Adrenal gland (tissue), 19 donors: ENCODE results near the gene GABRE. TPM values are rescaled to one million over a fixed set of nuclear protein-coding genes. Genes with fewer than 3 reads are reported as not detected.
A peak's percentile ranks its signal among the peaks of the same experiment; 100 is the strongest.

Source experiments
- DNase-seq, 7 donors: peaks; one replicate each; pipeline ENCODE4 v3.0.0-alpha.2; 2019 to 2020
- H3K27ac ChIP-seq, 5 donors: fragments of 200-600 bp; sonication (generic) in 4 of 5; 1 replicate in 3 of 5; 2 replicates in 2 of 5; pipeline versions ENCODE4 v1.5.1 to v1.8.0; 2016 to 2020; ENCODE audit warnings: mild to moderate bottlenecking in 1 of 5
- H3K27me3 ChIP-seq: fragments of 200-600 bp; 2 replicates; pipeline ENCODE4 v1.8.0; 2021
- H3K36me3 ChIP-seq, 2 donors: fragments of 200-600 bp; replicated peaks in 1 of 2; 1 replicate in 1 of 2; 2 replicates in 1 of 2; pipeline versions ENCODE4 v1.5.1 to v1.8.0; 2018 to 2022
- H3K4me1 ChIP-seq, 2 donors: fragments of 200-600 bp; replicated peaks in 1 of 2; 1 replicate in 1 of 2; 2 replicates in 1 of 2; pipeline versions ENCODE4 v1.5.1 to v1.8.0; 2018 to 2021
- H3K4me3 ChIP-seq, 4 donors: fragments of 200-600 bp; sonication (generic) in 3 of 4; one replicate each; pipeline ENCODE4 v1.5.1; 2016 to 2018
- H3K9me3 ChIP-seq, 3 donors: fragments of 200-600 bp; sonication (generic) in 1 of 3; replicated peaks in 1 of 3; 1 replicate in 2 of 3; 2 replicates in 1 of 3; pipeline versions ENCODE4 v1.5.1 to v1.8.0; 2016 to 2021
- POLR2A ChIP-seq, 2 donors: fragments of 450-650 bp; IDR thresholded peaks; one replicate each; pipeline ENCODE4 v1.6.1; 2017; ENCODE audit warnings: antibody characterized with exemption in 2 of 2, mild to moderate bottlenecking in 2 of 2, moderate library complexity in 1 of 2
- WGBS, 4 donors: extraction: QIAGEN DNeasy Blood & Tissue Kit in 2 of 4; methylation state at CpG; one replicate each; pipeline versions ENCODE4 v1.1.5 to v1.1.7; 2013 to 2017; 5-methylcytosine and 5-hydroxymethylcytosine counted together
- intact Hi-C, 2 donors: fragments of 100-400 bp; cut with DNase I; formaldehyde crosslinking; loops; one replicate each; pipeline versions ENCODE4 v1.14.1 to v1.15.0; 2022 to 2023
- long read RNA-seq, 10 donors: library from polyadenylated mRNA in 3 of 10; unstranded in 2 of 10; stranded (forward) in 1 of 10; transcript quantifications; one replicate each; pipeline ENCODE4 v2.0.0 and lab custom pipeline, GENCODE V29; 2021 to 2026
- polyA plus RNA-seq, 3 donors: library from polyadenylated mRNA; stranded (reverse); fragments of 200-250 nt in 2 of 3; fragments of 350-450 nt in 1 of 3; fragmentation: Illumina TruSeq in 1 of 3; extraction: RNeasy Lipid Tissue Mini Kit (QIAGEN cat#74804) in 1 of 3; gene quantifications; one replicate each; pipeline ENCODE4 v1.2.3, GENCODE V29; 2013 to 2014
- total RNA-seq, 9 donors: library from RNA; depleted of rRNA in 4 of 9; stranded (reverse); fragments of >200 nt in 4 of 9; fragments of 120-200 nt in 1 of 9; fragmentation: NEBNext Ultra II Directional in 1 of 9; extraction: Animal tissue kit (Norgen Biotek cat#: 25700) in 1 of 9; gene quantifications; one replicate each; pipeline versions ENCODE4 v1.1.0 to v1.2.4, GENCODE V29; 2013 to 2023
- TF ChIP-seq, protein P1 (sequence below), 6 experiments: fragments of 450-650 bp in 4 of 6; fragments of 200-600 bp in 2 of 6; sonication (generic) in 1 of 6; IDR thresholded peaks; 1 replicate in 5 of 6; 2 replicates in 1 of 6; pipeline versions ENCODE4 v1.5.1 to v1.8.0; 2016 to 2021; ENCODE audit warnings: antibody characterized with exemption in 6 of 6, mild to moderate bottlenecking in 2 of 6, moderate library complexity in 1 of 6
- donor health status: healthy with polysubstance abuse.
- donor health status: Bipolar disorder and iron deficiency.
- donor health status: DM: yes; HTN: yes; CAD: no.
- donor health status: DM: no; HTN: no; CAD: no.
- donor health status: DM: no; HTN: no; CAD: no.
- donor health status: DM: yes; HTN: yes; CAD: no.

The GABRE gene, protein sequence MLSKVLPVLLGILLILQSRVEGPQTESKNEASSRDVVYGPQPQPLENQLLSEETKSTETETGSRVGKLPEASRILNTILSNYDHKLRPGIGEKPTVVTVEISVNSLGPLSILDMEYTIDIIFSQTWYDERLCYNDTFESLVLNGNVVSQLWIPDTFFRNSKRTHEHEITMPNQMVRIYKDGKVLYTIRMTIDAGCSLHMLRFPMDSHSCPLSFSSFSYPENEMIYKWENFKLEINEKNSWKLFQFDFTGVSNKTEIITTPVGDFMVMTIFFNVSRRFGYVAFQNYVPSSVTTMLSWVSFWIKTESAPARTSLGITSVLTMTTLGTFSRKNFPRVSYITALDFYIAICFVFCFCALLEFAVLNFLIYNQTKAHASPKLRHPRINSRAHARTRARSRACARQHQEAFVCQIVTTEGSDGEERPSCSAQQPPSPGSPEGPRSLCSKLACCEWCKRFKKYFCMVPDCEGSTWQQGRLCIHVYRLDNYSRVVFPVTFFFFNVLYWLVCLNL
- total RNA-seq (10 to 100 TPM in 2 of 9 donors, 1 to 10 TPM in 6, under 1 TPM in 1; 0.97 to 20.6 (median 4.5) TPM), polyA plus RNA-seq (10 to 100 TPM in 2 of 3 donors, under 1 TPM in 1; 0.92 to 45.1 (median 19.5) TPM)
- long read RNA-seq, donor 1, result 0 reads
- long read RNA-seq, donor 2, result 0 reads
- long read RNA-seq, donor 3, full-length matches to known transcripts, result 1 of 1 reads
- long read RNA-seq, donor 3, partial matches to known transcripts, result 0 of 1 reads
- long read RNA-seq, donor 3, other reads (novel, unspliced or antisense), result 0 of 1 reads
- long read RNA-seq, donor 4, result 0 reads
- long read RNA-seq, donor 5, result 0 reads
- long read RNA-seq, donor 6, result 0 reads
- long read RNA-seq, donor 7, full-length matches to known transcripts, result 1 of 1 reads
- long read RNA-seq, donor 7, partial matches to known transcripts, result 0 of 1 reads
- long read RNA-seq, donor 7, other reads (novel, unspliced or antisense), result 0 of 1 reads
- long read RNA-seq, donor 8, result 0 reads
- long read RNA-seq, donor 9, result 0 reads
- long read RNA-seq, donor 10, result 0 reads

DNA sequence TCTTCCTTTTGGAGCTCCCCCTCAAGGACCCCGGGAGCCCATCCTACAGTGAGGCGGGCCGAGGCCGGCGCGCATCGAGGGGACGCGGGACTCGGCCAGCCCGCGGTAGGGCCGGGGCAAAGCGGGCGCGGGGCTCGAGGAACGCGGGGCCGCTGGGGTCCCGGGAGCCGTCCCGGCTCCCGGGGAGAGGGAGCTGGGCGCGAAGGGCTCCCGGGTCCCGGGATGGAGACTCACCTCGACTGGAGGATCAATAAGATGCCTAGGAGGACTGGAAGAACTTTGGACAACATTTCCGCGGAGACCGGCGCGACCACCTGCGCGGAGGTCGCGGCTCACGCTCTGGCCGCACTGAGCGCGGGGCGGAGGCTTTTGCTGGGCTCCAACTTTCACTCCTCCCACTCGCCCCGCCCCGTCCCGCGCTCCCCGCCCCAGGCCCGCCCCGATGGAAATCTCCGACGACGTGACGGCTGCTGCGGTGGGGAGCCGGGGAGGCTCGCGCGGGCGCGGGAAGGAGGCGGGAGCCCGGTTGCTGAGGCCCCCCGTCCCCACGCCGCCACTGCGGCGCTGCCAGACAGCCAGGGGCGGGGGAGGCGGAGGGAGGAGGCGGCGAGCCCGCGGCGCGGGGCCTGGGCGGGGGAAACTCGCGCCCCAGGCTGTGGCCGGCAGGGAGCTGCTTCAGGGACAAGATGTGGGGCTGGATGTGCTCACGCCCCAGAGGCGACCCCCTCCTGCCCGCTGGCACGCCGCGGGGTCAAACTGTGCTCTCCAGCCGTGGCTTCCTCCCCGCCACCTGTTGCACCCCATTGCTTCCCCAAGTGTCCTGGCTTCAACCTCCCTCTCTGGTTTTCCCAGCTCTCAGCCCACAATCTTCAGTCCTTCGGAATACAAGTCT lies at the start of gene GABRE:
TSS of gene GABRE (minus strand) at position 341 of the 892 bp plus-strand sequence. CDS start at position 290, 51 bp downstream.
- H3K4me3 ChIP-seq, result peak within 1 kb of the TSS in 1 of 4 donors; percentile 51
- DNase-seq, result peak in 6 of 7 donors; percentile 34 to 50 (median 41)
- TF ChIP-seq, protein P1, sequence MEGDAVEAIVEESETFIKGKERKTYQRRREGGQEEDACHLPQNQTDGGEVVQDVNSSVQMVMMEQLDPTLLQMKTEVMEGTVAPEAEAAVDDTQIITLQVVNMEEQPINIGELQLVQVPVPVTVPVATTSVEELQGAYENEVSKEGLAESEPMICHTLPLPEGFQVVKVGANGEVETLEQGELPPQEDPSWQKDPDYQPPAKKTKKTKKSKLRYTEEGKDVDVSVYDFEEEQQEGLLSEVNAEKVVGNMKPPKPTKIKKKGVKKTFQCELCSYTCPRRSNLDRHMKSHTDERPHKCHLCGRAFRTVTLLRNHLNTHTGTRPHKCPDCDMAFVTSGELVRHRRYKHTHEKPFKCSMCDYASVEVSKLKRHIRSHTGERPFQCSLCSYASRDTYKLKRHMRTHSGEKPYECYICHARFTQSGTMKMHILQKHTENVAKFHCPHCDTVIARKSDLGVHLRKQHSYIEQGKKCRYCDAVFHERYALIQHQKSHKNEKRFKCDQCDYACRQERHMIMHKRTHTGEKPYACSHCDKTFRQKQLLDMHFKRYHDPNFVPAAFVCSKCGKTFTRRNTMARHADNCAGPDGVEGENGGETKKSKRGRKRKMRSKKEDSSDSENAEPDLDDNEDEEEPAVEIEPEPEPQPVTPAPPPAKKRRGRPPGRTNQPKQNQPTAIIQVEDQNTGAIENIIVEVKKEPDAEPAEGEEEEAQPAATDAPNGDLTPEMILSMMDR (IDR thresholded peaks at IDR 0.05), result no peak
- TF ChIP-seq POLR2A (IDR thresholded peaks at IDR 0.05), result peak in 1 of 2 donors; percentile 30
- intact Hi-C loops, result no loop called here
- peaks cover 5% of the 10 kb centered on the region for H3K27me3 ChIP-seq
- WGBS, 4 donors, result 2 to 34% (median 33%) methylated on average over 19 to 86 of the region's 90 CpGs; no CpG with 5 or more reads in 1 of the 4 donors
- no peaks in the 10 kb centered on the region for H3K36me3 ChIP-seq
- H3K9me3 ChIP-seq, result no peaks in the 10 kb centered on the region
- H3K27ac ChIP-seq, result peak within 1 kb of the TSS in 2 of 5 donors; percentile 34 to 55
- no peaks in the 10 kb centered on the region for H3K4me1 ChIP-seq

DNA sequence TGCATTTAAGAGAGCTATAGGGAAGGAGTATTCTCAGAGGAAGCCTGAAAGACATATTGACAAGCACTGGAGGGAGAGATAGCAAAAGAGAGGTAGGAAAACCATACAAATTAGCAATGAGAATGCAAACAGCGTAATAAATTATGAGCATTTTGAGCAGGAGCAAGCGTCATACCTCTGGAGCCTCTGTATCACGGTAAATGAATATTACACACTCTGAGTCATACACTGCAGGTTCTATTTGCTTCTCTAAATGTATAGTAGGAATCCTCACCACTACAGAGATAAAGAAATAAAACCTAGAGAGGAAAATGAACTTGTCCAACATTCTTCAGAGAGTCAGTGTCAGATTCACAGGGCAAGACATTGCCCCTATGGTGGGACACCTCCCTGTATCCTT lies 46.4 kb upstream of the GABRE start:
- Histone ChIP-seq H3K4me3 (no peak overlapping the region), H3K27ac (no peak overlapping the region), H3K9me3 (no peaks in the 10 kb centered on the region), H3K4me1 (no peaks in the 10 kb centered on the region), H3K36me3 (no peaks in the 10 kb centered on the region), H3K27me3 (no peaks in the 10 kb centered on the region)
- intact Hi-C loops, result no loop called here
- DNase-seq, result no peak
- 72 to 87% (median 79%) methylated on average over 3 of the region's 3 CpGs for WGBS, 4 donors
- TF ChIP-seq, protein P1 (IDR thresholded peaks at IDR 0.05), result no peak
- no peak for TF ChIP-seq POLR2A (IDR thresholded peaks at IDR 0.05)

DNA sequence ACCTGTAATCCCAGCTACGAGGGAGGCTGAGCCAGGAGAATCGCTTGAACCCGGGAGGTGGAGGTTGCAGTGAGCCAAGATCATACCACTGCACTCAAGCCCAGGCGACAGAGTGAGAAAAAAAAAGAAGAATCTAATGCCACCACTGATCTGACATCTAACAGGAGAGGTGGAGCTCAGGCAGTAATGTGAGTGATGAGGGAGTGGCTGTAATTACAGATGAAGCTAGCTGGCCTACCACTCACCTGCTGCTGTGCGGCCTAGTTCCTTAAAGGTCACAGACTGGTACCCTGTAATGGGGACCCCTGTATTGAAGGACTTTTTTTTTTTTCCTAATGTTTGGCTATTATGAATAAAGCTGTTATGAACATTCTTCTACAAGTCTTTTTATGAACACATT lies 25.3 kb upstream of the GABRE start:
- no peak overlapping the region for H3K4me3 ChIP-seq
- no peaks in the 10 kb centered on the region for H3K9me3 ChIP-seq
- intact Hi-C loops, result no loop called here
- H3K27ac ChIP-seq, result no peak overlapping the region
- DNase-seq, result no peak
- H3K4me1 ChIP-seq, result no peaks in the 10 kb centered on the region
- H3K36me3 ChIP-seq, result no peaks in the 10 kb centered on the region
- TF ChIP-seq, protein P1 (IDR thresholded peaks at IDR 0.05), result no peak
- TF ChIP-seq POLR2A (IDR thresholded peaks at IDR 0.05), result no peak
- no peaks in the 10 kb centered on the region for H3K27me3 ChIP-seq
- 53 to 100% (median 79%) methylated on average over 1 to 5 of the region's 5 CpGs for WGBS, 4 donors
